Measurements from ENCODE around the gene ZNF174.

The ZNF174 gene

DNA sequence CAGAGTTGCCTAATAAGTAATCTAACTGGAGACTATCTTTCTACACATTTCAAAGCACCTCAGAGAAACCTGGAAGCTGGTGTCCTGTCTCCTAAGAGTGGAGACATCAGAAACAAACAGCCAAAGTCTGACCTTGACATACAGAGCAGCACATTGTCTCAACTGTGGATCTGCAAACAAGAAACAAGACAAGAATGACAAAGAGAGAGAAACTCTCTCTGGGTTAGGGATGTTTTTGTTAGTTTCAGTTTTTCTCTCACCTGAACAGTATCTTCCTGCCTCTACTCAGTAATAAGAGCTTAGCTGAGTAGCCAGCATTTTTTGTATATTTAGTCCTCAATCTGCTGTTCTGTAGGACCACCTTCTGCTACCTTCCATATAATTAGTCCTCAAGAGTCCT lies 33.4 kb downstream of the ZNF174 start:
- TF ChIP-seq, protein P1, sequence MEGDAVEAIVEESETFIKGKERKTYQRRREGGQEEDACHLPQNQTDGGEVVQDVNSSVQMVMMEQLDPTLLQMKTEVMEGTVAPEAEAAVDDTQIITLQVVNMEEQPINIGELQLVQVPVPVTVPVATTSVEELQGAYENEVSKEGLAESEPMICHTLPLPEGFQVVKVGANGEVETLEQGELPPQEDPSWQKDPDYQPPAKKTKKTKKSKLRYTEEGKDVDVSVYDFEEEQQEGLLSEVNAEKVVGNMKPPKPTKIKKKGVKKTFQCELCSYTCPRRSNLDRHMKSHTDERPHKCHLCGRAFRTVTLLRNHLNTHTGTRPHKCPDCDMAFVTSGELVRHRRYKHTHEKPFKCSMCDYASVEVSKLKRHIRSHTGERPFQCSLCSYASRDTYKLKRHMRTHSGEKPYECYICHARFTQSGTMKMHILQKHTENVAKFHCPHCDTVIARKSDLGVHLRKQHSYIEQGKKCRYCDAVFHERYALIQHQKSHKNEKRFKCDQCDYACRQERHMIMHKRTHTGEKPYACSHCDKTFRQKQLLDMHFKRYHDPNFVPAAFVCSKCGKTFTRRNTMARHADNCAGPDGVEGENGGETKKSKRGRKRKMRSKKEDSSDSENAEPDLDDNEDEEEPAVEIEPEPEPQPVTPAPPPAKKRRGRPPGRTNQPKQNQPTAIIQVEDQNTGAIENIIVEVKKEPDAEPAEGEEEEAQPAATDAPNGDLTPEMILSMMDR (IDR thresholded peaks at IDR 0.05; ENCODE audit: insufficient read depth, low read depth, low read length, missing control alignments), result no peak
- H3K4me3 ChIP-seq (ENCODE audit: low read depth, low read length), result no peak overlapping the region
- peak; percentile 16 for DNase-seq (ENCODE audit: low read depth)

DNA sequence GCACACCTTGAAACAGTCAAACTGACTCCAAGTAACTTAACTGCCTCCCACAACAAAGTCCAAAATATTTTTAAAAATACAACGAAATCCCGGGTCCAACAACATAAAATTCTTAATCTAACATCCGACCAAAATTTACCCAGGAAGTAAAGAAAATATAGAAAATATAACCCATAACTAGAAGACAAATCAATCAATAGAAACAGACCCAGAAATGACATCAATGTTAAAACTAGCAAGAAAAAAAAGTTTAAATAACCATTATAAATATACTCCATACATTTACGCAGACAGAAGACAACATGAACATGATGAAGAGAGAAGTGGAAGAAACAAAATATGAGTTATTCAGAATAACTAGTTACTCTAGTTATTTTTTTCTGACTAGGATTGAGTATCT lies 38.6 kb downstream of the ZNF174 start:
- no peak overlapping the region for H3K4me3 ChIP-seq (ENCODE audit: low read depth, low read length)
- TF ChIP-seq, protein P1 (IDR thresholded peaks at IDR 0.05; ENCODE audit: insufficient read depth, low read depth, low read length, missing control alignments), result no peak
- DNase-seq (ENCODE audit: low read depth), result no peak

DNA sequence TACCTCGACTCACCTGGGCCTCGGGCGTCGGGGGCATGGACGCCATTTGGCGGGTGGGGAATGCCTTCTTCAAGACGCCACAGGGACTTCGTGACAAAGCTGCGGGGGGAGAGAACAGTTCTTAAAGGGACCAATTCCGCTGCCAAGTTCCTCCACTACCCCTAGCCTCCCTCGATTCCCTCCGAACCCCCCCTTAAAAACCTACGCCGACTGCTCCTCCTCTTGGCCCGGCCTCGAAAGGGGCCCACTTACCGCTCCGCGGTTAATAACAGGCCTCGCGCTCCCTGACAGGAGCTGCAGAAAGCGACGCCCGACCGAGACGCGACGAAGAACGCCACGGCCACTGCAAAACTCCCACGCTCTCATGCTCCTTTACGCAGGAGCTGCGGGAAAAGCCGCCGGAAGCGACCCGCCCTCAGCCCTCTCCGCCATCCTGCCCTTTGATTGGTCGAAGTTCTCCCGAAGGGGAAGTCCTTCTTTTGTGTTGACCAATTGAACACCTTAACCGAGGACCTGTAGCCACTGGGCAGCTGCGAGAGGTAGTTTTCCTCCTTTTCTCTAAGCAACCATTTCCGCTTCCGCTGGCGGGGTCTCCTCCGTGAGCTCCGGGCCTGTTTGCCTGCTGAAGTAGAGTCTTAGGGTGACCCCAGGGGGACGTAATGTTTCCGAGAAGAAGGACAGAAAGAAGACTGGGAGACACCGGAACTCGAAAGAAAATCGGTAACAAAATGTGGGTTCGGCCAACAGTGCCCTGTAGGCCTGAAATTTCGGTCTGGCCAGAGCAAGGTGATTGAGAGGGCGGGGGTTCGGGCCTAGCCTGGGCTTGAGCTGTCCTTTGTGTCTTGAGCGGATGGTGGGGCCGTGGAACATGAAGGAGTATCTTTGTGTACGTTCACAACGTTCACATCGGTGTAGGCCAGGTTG lies 42.4 kb downstream of the ZNF174 start, which contains the start of the genes NAA60 and ZNF597:
Gene NAA60 (plus strand): TSS at position 573 of the 924 bp plus-strand sequence. CDS start 32,548 bp downstream, outside the sequence.
Gene ZNF597 (minus strand): TSS at position 397 of the 924 bp plus-strand sequence. CDS start 351 bp downstream, at position 46.
- DNase-seq (ENCODE audit: low read depth), result peak; percentile 93
- TF ChIP-seq, protein P1 (IDR thresholded peaks at IDR 0.05; ENCODE audit: insufficient read depth, low read depth, low read length, missing control alignments), result no peak
- H3K4me3 ChIP-seq (ENCODE audit: low read depth, low read length), result peak within 1 kb of the TSS; percentile 90

DNA sequence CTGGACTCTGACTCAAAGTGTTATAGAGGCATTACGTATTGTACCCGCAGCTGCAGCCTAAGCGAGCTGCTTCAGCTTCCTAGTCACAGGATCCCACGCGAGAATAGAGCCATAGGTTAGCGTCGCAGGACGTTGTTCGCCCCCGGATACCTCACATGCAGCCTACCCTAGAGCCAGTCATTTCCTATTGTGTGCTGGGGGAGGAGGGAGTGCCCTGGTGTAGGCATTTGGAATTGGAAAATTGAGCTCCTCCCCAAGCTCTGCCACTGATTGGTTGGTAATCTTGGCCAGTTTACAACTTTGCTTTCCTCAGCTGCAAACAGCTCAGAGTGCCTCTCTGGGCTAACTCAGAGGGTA lies 43.0 kb downstream of the ZNF174 start:
- TF ChIP-seq, protein P1 (IDR thresholded peaks at IDR 0.05; ENCODE audit: insufficient read depth, low read depth, low read length, missing control alignments), result no peak
- peak overlapping the region; percentile 90 for H3K4me3 ChIP-seq (ENCODE audit: low read depth, low read length)
- DNase-seq (ENCODE audit: low read depth), result peak; percentile 51

DNA sequence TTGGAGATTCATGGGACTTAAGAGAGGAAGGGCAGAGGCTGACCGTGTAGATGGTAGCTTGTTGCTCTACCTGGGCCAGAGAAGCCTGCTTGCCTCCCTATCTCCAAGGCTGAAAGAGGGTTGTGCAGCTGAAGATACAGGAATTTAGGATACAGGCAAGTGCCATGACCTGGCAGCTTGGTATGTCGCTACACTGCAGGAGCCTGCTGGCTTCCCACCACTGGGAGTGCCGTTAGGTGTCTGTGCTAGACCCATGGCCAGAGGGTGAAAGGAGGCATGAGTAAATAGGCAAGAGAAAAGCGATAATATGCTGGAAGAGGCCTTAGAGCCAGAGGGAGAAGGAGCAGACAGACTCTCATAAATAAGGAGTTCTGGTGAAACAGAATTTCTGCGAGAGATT lies 53.1 kb downstream of the ZNF174 start:
- DNase-seq (ENCODE audit: low read depth), result no peak
- H3K4me3 ChIP-seq (ENCODE audit: low read depth, low read length), result no peak overlapping the region
- TF ChIP-seq, protein P1 (IDR thresholded peaks at IDR 0.05; ENCODE audit: insufficient read depth, low read depth, low read length, missing control alignments), result no peak

DNA sequence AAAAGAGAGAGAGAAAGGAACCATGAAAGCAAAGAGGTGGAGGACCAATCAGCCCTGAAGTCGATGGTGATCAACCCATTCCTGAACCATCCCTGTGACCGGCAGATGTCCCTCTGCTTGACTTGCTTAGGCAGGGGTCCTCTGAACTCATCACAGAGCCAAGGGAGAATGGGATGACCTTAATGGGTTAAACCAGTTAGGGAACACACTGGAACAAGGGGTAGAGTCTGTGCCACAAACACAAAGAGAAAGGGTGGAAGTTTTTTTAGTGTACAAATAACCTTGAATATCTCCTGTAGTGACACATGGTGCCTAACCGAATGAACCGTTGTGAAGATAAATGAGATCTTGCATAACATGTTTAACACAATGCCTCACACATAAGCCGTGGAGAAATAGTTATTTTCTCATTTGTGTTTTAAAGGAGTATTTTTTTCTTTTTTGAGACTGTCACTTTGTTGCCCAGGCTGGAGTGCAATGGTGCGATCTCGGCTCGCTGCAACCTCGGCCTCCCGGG lies 53.7 kb downstream of the ZNF174 start:
- DNase-seq (ENCODE audit: low read depth), result no peak
- H3K4me3 ChIP-seq (ENCODE audit: low read depth, low read length), result no peak overlapping the region
- TF ChIP-seq, protein P1 (IDR thresholded peaks at IDR 0.05; ENCODE audit: insufficient read depth, low read depth, low read length, missing control alignments), result no peak
